Activated gamma-delta T cell treated with anti-CD3 and anti-CD28 coated beads, Interleukin-2, amount 50 U/mL, for 16 hours (primary cell): Measurements from ENCODE around the gene KIF1B.

Source experiments
- DNase-seq: peaks from one replicate; pipeline ENCODE4 v3.0.0-alpha.2; 2020; ENCODE audit warnings: low read depth

Gene KIF1B

GRCh38 chr1:10430216-10431069 lies 220.1 kb downstream of the KIF1B start, which contains the start of gene CENPS:
Gene CENPS (plus strand): TSS chr1:10430433. CDS start chr1:10430518, 85 bp downstream.
- peak; percentile 90 for DNase-seq
